Epidermal melanocyte (primary cell): ENCODE results near the gene FTSJ3.
"Not testable (repeated sequence)": the region's sequence is repeated elsewhere in the genome, so short reads cannot be mapped to it uniquely, and the experiment has no call there.

Source experiments
- DNase-seq: peaks from one replicate; pipeline ENCODE4 v3.0.0; 2011; ENCODE audit warnings: low spot score; ENCODE audit not compliant: insufficient read length

FTSJ3 gene

DNA sequence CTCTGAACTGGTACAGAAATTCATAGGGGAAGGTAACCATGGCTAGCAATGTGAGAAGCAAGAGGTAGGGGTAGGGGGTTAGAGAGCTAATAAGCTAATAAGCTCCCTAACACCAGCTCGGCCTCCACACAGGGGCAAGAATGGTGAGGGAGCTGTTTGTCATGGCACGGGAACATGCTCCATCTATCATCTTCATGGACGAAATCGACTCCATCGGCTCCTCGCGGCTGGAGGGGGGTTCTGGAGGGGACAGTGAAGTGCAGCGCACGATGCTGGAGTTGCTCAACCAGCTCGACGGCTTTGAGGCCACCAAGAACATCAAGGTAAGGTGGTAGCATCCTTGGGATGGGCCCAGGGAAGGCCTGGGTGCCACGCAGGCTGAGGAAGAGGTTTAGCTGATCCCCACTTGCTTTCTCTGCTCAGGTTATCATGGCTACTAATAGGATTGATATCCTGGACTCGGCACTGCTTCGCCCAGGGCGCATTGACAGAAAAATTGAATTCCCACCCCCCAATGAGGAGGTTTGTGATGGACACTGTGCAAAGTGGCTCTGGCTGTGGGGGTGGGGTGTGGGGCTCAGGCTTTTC lies 3.5 kb upstream of the FTSJ3 start:
- no peak for DNase-seq

DNA sequence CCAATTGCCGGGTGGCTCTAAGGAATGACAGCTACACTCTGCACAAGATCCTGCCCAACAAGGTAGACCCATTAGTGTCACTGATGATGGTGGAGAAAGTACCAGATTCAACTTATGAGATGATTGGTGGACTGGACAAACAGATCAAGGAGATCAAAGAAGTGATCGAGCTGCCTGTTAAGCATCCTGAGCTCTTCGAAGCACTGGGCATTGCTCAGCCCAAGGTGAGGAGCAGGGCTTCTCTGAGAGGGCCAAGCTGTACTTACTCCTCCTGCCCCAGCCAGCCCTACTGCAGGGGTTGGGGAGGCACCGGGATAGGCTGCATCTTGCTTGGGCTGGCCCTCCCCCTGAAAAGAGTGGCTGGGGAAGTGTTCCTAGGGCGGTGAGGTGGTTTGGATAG lies 2.8 kb upstream of the FTSJ3 start:
- DNase-seq: no peak

DNA sequence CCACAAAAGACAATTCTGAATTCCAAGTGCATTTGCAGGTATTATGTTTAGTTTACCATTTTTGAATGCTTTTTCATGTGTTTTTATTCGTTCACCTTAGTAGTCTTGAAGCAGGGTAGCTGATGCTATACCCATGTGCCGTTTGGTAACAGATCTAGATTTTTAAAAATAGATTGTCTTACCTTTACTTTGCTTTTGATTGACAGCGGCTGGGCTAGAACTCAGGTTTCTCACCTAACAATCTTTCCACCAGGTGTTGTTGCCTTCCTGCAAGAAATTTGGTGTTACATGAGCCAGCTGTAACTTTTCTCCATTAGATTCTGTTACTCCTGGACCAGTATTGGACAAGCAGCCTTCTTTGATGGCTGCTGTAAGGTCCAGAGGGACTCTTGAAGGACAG lies 1.5 kb upstream of the FTSJ3 start:
- no peak for DNase-seq

DNA sequence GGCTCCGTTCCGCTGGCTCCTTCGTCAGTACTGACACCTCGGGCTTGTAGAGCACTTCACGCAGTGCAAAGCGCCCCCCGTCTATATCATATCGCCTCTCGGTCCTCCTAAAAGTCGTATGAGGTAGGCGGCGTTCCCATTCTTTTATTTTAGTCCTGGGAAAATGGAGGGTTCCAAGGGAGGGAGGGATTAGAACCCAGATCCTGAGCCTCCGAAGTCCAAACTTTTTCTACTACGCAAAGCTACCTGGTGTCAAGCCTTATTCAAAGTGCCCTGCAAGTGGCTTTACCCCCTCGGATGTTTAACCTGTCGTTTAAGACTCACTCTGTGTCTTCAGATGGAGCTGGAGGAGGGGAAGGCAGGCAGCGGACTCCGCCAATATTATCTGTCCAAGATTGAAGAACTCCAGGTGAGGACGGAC lies 348 bp upstream of the FTSJ3 start:
- DNase-seq: no peak

- DNase-seq: no peak
These were observed 928 bp downstream of the FTSJ3 start for GRCh38 chr17:63826468-63827001.

- no peak for DNase-seq
These were observed 3.1 kb downstream of the FTSJ3 start for GRCh38 chr17:63824362-63824761.

DNA sequence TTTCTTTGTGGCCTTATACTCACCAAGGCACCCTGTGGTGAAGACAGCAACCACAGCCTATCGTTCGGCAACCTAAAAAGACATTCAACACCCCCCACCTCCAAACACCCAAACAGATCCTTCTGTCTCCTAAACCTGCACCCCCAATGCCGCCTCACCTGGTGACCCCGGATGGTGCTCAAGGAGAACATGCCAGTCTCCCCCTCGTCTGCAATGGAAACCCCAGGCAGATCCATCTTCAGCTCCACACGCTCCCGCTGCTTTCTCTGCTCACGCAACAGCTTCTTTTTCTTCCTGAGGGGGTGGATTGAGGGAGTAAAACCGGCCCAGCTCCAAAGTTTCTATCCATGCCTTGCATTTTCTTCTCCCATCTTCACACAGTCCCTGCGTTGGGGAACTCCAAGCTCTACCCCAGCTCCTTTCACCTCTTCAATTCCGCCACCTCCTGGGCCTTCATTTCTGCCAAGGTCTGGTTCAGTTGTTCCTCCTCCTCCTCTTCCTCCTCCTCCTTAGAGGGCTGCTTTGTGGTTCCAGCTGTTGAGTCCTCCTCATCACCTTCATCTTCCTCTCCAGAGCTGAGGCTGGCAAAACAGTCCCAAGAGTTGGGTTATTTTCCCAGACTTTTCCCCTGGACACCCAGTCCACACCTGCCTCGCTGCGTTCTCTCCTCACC lies 3.7 kb downstream of the FTSJ3 start:
- no peak for DNase-seq

- DNase-seq: no peak
These were observed 4.9 kb downstream of the FTSJ3 start for GRCh38 chr17:63822537-63822936.

- DNase-seq: no peak
These were observed 5.7 kb downstream of the FTSJ3 start for GRCh38 chr17:63821804-63822203.

DNA sequence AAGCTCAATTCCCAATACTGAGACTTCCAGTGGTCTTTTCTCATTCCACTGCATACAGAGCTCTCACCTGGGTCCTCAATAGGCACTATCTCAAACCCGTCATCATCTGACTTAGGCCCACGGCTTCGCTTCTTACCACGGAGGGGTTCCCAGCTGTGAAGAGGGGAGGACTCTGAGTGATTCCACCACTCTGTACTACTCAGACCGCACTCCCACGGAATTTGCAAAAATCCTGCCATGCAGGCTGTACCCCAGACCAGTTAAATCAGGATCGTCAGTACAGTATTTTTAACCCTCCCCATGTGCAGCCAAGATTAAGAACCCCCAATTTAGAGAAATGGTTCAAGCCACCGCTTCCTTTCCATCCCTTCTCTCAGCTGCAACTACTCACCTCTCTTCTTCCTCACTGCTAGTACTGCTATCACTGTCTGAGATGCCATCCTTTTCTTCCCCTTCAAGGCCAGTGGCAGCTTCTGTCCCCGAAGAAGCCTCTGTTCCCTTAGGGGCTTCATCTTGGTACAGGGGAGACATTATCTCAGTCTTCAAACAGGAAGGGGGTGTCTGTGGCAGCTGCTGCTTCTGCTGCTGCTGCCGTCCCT lies 6.4 kb downstream of the FTSJ3 start:
- no peak for DNase-seq

- no peak for DNase-seq
These were observed 7.6 kb downstream of the FTSJ3 start for GRCh38 chr17:63819585-63820537.

DNA sequence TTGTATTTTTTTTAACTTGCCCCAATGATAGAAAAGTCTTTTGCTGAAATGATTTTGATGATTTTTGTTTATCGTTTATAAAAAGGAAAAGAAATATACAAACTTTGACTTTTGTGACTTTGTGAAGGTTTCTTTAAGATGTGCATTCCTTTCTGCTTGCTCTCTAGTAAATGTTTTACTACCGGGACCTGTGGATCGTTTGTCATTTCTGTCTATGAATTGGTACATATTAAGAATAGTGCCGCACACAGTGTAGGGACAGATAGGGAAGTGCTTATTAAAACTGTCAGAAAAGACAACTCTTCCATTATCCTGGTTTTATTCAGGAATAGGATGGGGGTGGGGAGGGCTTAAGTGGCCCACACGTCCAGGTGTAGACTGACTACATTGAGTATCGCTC lies 8.3 kb downstream of the FTSJ3 start:
- no peak for DNase-seq

DNA sequence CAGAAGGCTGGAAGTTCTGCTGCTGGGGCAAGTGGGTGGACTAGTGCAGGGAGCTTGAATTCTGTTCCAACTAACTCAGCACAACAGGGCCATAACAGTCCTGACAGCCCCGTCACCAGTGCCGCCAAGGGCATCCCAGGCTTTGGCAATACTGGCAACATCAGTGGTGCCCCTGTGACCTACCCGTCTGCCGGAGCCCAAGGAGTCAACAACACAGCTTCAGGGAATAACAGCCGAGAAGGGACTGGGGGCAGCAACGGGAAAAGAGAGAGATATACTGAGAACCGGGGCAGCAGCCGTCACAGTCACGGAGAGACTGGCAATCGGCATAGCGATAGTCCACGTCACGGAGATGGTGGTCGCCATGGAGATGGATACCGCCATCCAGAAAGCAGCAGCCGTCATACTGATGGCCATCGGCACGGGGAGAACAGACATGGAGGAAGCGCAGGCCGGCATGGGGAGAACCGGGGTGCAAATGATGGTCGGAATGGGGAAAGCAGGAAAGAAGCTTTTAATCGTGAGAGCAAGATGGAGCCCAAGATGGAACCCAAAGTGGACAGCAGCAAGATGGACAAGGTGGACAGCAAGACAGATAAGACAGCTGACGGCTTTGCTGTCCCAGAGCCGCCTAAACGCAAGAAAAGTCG lies 9.6 kb downstream of the FTSJ3 start:
- no peak for DNase-seq

DNA sequence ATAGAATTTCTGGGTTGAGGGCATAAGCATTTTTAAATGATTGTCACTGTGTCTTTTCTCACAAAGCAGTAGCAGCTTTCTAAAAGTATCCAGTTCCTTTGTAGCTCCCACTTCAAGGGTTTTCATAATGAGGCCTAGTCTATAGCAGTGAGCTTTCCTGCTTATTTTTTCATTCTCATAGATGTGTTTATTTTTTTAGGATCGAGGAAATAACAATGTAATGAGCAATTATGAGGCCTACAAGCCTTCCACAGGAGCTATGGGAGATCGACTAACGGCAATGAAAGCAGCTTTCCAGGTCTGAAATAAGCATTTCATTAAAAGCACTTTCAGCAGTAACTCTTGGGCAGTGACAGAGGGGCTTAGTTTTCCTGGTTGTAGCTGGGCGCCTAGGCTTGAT lies 10.8 kb downstream of the FTSJ3 start:
- DNase-seq: no peak

DNA sequence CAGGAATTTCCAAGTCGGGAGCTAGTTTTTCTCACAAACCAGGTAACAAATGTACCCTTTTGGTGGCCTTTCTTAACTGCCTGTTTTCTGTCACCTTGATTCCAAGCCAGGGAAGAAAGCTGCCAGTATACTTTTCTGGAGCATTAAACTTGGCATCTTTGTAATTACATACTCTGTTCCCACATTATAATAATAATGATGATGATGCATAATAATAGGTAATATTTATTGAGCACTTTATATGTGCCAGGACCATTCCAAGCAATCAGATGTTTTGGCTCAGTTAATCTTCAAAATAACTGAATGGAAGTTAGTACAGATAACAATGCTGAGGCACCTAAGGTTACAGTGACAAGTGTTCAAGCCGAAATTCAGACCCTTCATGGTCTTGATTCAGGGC lies 11.3 kb downstream of the FTSJ3 start:
- no peak for DNase-seq

- no peak for DNase-seq
These were observed 17.5 kb downstream of the FTSJ3 start for GRCh38 chr17:63809970-63810369.

- no peak for DNase-seq
These were observed 21.9 kb downstream of the FTSJ3 start for GRCh38 chr17:63805591-63805990.

DNA sequence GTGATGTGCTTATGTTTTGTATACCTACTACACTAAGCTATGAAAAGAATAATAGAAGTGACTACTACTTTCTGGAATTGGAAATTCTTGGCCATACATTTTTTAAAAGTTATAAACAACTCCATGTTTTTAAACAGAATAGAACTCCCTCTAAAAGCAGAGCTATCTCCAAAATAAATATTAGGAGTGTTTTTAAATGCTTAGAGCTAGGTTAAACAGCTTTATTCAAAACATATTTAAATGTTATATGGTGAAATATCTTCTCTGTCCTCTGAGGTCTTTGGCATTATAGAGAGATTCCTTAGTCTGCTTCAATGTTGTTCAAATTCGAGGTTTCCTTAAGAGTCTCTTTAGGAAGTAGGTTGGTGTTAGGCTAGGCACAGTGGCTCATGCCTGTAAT lies 23.1 kb downstream of the FTSJ3 start:
- DNase-seq: no peak

DNA sequence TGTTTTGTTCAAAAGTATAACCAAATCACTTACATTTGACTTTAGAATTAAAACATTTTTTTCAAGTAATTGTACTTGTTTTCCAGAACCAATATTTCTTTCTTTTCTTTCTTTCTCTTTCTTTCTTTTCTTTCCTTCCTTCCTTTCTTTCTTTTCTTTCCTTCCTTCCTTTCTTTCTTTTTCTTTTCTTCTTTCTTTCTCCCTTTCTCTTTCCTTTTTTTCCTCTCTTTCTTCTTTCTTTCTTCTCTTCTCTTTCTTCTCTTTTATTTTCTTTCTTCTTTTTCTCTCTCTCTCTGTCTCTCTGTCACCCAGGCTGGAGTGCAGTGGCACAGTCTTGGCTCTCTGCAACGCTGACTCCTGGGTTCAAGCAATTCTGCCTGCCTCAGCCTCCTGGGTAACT lies 26.7 kb downstream of the FTSJ3 start:
- DNase-seq: no peak

GRCh38 chr17:63798572-63799106 lies 28.8 kb downstream of the FTSJ3 start:
- no peak for DNase-seq

- not testable (repeated sequence) for DNase-seq
These were observed 31.1 kb downstream of the FTSJ3 start for GRCh38 chr17:63796375-63796774.
